Stimulated activated CD4-positive, alpha-beta T cell treated with anti-CD3 and anti-CD28 coated beads, Interleukin-2, amount 100 ng/mL, for 4 hours (primary cell): ENCODE measurements around the gene BFSP2.

Experiments used
- DNase-seq: peaks from one replicate; pipeline ENCODE4 v3.0.0-alpha.2; 2020; ENCODE audit warnings: low read depth

The BFSP2 gene

DNA sequence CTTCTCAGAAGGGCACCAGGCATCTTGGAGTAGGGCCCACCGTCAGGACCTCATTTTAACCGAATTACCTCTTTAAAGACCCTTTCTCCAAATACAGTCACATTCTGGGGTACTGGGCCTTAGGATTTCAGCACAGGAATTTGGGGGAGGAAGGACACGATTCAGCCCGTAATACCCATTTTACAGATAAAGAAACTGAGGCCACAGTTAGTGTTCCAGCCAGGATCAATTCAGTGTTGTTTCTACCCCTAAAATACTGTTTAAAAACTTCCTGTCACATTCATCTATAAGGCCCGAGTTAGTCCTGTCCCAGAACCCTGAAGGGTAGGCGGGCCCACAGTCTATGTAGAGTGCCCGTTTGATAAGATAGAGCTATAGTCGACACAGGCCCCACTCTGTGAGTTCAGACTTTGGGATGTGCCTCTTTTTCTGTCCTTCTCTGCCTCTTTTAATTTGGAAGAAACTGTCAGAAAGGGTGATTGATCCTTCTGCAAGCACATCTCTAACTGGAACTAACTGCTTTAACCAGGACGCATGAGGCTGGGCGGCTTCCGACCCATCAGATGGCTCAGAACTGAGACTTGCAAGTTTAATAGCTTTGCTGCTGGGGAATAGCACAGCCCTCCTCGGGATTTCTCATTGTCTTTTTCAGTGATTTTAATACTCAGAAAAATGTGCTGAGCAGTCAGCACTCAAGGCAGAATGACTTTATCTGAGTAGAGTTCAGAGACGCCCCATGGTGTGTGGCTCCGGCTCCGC lies 19.5 kb downstream of the BFSP2 start:
- DNase-seq, result no peak

DNA sequence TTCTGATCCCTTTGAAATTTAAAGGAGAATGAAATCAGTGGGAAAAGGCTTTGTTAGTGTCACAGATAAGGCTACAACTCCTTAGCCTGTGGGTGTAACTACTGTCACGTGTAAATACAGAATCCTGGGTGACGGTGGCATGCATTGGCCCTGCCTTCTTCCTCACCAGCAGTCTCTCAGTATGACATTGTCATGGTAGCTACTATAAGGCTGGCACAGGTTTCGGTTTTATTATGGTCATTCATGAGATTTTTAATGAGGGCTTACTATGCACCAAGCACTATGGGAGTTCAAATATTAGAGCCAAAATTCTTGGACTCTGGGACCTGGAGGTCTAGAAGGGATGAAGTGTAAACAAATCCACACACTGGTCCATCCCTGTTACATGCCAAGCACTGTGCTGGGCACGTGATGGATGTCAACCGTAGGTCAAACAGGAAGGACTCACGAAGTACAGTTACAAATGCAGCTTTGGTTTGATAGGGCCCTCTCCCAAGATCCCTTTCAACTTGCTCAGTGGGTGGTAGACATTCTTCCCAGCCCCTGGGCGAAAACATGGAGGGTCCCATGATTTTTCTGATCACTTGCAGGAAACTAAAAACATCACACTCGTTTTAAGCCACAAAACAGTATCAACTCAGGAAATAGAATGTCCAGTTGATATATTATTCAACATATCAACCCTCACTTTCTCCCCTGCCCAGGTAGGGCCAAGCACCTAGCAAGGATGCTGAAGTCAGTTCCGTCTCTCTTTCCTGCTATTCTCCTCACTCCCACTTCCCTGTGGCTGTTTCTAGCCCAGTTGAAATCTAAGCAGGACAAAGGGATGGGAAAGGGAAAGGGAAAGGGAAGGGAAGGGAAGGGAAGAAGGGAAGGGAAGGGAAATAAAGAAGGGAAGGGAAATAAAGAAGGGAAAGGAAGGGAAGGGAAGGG lies 25.3 kb downstream of the BFSP2 start:
- DNase-seq, result no peak

DNA sequence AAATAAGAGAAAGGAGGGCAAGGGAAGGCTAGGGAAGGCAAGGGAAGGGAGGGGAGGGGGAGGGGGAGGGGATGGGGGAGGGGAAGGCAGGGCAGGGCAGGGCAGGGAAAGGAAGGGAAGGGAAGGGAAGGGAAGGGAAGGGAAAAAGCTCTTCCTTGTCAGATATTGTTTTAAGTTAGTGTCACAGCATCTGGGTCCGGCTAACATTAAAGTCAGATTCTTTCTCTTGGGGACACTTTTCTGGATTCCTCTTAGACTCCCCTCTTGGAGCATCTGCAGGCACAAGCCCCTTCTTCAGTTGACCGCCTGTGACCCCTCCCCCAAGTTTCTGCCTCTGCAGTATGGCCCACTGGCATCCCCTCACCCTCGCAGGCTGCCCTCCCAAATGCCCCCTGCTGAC lies 26.0 kb downstream of the BFSP2 start:
- DNase-seq, result no peak

DNA sequence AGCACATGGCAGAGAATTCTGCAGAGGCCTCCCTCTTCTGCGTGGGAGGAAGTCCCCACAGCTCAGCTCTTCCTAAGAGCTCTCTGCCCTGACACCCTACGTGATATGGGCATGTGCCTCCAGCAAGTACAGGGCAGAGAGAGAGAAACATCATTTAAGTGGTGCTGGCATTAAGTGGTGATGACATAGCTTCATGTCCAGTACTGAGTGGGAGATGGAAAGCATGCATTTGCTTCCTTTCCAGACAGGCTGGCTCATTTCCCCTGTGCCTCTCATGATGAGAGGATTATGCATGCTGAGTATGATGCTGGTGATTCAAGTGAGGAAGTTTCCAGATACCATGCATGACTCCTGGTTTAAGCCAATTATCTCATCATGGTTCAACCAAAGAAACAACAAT lies 26.9 kb downstream of the BFSP2 start:
- DNase-seq, result no peak

DNA sequence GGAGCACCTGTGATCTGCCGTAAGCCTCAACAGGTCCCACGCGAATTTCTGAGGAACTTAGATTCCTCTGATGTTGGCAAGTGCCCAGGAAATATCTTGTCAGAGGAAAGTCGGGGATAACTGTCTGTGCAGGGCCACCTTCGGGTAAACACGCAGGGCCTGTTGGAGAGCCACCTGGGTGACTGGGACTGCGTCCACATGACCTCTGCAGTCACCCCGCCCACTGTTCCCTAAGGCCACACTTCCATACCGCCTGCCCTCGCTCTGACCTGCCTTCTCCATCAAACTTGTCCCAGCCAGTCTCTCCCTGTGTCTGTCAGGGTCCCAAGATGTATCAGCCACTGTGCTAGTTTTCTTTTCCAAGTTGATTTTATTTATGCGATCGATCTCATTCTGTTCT lies 28.7 kb downstream of the BFSP2 start:
- no peak for DNase-seq

DNA sequence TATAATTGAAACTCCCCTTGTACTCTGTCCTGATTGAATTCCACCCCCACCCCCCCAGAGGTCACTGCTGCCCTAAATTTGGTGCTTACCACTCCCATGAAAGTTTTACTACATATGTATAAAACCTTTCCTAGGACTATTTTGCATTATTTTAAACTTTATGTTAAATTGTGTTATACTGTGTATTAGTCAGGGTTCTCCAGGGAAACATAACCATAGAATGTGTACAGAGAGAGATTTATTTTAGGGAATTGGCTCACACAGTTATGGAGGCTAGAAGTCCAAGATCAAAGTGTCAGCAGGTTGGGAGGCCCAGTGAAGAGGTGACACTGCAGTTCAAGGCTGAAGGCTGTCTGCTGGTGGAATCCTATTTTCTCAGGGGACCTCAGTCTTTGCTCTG lies 29.2 kb downstream of the BFSP2 start:
- DNase-seq, result no peak

DNA sequence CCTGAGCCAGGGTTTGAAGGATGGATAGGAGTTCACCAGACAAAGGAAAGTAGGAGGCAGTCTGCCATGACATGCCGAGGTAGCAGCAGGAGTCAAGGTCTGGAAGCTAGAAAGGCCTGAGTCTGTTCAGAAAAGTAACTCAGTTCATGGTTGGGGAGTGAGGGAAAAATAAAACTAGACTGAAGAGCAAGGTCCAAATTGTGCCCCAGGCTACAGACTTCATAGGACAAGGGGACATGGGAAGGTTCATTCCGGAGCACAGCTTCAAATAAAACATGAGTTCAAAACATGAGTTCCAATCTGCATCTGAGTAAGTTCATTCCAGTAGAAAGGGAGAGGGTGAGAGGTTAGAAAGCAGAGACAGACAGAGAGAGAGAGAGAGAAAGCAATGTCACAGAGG lies 39.7 kb downstream of the BFSP2 start:
- DNase-seq, result no peak

DNA sequence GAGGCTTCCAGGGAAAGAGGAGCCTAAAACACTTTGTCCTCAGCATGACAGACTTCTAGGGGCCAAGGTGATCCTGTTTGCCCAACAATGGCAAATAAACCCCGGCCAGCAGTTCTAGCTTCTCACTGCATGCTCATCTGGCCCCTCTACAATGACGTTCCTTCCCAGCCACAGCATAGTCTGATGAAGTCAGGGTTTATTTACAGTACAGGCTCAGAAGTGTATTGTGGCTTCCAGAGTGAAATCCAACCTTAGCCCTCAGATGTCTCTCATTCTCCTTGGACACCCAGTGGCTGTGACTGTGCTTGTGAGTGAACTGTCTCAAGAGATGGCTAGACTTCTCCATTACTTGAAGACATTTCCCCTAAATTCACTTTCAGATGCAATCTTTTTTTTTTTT lies 40.8 kb downstream of the BFSP2 start:
- DNase-seq, result no peak

DNA sequence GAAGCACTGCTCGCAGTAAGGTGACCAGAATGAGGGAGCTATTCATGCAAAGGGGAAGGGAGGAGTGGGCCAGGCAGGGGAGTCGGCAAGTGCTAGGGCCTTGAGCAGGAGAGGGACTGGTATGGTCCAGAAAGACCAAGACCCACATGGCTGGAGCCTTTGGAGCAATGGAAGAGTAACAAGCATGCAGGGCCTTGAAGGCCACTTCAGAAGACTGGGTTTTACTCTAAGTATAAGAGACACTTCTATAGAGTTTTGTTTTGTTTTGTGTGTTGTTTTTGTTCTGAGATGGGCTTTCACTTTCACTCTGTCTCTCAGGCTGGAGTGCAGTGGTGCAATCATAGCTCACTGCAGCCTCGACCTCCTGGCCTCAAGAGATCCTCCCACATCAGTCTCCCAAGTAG lies 42.0 kb downstream of the BFSP2 start:
- DNase-seq, result no peak

DNA sequence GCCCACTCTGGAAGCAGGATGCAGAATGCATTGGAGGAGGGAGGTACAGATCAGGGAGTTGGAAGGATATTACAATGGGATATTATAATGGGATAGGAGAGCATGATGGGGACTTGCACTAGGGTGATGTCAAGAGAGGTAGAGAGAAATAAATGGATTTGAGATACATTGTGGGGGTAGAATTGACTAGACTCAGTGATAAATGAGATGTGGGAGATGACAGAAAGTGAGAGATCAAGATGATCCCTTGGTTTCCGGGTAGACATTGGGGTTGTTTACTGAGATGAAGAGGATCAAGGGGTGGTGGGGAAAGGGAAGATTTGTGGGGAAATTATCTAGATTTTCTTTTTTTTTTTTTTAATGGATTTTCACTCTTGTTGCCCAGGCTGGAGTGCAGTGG lies 42.7 kb downstream of the BFSP2 start:
- DNase-seq, result no peak

DNA sequence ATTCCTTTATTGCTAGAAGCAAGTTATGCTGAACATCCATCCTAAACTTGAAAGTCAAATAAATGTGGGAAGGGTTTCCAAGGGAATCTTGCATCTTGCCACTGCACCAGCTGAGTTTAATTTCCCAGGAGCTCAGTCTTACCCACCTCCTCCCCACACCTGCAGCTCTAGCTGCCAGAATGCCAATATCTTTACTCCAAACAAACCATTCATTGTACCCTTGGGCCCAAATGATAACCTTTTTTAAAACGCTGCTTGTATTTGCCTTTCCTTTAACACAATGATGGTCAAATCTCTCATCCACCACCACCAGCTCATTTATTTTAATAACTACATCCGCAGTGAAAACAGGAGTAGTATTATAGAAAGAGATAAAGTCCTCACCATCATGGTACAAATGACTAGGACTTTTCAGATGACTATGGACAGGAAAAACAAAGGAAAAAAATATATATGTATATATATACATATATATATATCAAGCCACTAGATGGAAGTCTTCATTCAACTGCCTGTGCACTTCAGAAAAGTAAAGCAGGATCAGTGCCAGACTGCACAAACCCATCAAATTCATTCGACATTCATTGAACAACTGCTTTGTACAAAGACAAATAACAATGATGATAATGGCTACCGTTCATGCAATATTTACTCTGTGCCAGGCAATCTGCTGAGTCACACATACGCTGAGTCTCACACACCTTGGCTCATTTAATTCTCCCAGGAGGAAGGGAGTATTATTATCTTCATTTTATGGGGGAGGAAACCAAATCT lies 44.0 kb downstream of the BFSP2 start:
- DNase-seq, result no peak

DNA sequence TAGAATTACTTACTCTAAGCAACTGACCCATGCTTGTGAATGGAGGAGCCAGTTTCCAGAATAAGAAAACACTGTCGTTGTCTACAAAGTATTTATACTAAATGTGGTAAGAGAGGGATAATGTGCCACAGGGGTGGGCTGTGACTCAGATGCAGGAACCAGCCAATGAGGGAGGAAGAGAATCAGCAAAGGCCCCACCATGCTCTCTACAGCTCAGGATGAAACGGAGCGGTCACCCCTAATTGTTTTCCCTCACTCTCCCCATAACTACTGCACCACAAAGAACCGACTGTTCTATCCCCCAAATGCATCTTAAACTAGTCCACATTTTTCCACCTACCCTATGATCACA lies 44.5 kb downstream of the BFSP2 start:
- no peak for DNase-seq

DNA sequence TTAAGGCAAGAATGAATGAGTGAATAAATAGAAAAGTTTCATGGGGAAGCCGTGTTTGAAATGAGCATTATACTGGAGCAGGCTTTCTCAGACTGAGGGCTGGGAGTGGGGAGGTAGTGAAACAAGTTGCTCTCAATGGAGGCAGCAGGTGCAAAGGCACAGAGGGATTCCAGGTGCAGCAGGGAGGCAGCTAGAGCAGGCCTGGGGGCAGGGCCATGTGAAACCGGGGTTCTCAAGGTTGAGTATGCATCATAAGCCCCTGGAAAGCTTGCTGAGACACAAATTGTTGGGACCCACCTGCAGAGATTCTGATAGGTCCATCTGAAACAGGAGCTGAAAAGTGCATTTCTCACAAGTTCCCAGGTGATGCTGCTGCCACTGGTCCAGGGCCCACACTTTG lies 45.3 kb downstream of the BFSP2 start:
- DNase-seq, result no peak

DNA sequence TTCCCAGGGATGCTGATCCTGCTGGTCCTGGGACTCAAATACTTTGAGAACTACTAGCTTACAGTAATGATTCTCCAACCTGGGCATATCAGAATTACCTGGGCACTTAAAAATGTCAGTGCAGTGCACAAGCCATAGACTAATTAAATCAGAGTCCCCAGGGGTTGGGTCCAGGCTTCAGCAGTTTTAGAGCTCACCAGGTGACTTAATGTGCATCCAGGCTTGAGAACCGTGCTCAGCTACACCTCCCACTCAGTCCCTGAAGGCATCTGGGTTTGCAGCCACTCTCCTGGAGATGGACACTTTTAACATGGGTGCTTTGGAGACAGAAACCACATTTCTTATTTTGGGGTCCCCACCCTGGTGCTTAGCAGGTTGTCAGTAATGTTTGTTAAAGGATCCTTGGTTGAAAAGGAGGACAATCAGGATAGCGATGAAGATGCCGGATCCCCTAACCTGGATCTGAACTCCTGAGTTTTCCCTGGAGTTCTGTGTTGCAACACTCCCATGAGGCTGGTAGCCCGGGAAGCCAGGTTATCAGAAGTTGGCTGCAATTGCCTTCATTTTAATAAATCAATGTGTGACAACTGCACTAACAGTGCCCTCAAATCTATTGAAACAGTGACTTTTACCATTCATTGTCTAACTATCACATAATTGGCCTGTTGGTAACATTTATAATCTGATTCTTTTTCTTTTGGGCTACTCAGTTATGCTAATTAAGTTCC lies 48.1 kb downstream of the BFSP2 start:
- no peak for DNase-seq

DNA sequence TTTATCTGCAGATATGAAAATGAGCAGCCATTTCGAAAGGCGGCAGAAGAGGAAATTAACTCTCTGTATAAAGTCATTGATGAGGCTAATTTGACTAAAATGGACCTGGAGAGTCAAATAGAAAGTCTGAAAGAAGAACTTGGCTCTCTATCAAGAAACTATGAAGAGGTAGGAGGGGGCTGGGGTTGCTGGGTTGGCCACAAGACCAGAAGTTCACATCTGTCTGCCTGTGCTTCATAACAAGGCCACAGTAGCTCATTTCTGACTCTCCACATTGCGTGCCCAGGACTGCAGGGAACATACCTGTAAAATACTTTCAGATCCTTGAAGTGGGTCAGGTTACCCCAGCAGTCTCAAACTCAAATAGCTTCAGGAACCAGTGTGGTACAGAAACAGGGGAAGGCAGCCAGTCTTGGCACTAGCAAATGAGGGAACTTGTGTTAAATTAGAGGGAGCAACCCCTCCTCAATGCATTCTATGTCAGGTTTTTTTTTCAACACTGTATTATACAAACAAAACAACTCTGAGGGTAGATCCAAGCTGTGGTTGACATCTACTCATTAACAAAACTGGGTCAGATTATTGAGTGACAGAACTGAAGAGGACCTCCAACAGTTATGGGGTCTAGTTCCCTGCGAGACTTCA lies 48.7 kb downstream of the BFSP2 start:
- DNase-seq, result no peak

DNA sequence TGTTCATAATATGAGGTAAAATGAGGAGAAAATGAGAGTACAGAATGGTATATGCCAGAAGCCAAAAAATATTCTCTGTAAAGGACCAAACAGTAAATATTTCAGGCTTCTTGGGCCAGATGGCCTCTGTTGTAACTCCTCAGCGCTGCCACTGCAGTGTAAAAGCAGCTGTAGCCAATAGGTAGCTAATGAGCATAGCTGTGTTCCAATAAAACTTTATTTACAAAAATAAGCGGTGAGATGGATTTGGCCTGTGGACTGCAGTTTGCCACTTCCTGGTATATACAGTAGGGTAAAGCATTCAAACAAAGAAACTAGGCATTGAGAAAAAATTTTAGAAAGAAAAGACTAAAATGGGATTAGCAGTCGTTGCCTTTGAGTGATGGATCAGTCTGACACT lies 51.5 kb downstream of the BFSP2 start:
- DNase-seq, result no peak

DNA sequence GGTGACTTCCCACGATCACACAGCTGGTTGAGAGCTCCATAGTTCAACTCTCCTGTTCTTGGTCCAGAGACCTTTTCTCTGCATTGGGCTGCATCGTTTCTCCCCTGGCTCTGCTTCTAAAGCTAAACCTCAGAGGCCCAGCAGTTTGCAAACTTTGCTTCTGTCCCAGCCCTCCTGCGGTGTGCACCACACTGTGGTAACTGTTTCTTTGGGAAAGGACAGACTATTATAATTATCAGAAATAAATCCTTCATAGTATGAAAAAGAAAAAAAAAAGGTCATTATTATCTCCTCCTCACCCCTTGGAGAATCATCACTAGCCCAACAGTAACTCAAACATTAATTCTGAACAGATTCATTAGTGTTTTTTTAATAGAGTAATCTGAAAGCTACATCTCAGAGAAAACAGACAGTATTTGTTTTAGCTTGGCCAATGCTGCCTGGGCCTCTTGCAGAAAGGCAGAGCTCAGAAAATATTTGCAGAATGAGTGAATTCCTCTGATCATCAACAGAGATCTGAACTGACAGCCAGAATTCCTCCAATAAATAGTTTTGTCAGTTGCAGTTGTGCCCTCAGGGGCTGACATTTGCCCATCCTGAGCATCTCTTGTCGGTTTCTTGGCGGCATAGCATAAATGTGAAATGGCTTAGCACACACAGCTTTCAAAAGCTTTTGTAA lies 52.9 kb downstream of the BFSP2 start:
- no peak for DNase-seq

DNA sequence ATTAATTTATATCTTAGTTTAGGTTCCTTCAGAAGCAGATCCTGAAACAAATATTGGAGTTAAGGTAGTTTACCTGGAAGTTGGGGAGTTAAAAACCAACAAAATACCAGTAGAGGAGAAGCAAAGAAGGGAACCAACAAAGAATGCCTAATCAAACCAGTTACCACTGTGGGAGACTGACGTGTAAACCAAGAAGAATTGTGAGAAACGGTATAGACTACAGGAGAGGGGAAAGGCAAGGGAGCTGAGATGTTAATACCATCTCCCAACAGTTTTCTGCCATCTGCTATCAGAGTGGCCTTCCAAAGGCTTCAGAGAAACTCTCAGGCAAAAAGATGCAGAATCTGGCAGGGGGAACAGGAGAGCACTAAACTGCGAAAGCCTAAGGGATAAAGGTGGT lies 53.5 kb downstream of the BFSP2 start:
- DNase-seq, result no peak

DNA sequence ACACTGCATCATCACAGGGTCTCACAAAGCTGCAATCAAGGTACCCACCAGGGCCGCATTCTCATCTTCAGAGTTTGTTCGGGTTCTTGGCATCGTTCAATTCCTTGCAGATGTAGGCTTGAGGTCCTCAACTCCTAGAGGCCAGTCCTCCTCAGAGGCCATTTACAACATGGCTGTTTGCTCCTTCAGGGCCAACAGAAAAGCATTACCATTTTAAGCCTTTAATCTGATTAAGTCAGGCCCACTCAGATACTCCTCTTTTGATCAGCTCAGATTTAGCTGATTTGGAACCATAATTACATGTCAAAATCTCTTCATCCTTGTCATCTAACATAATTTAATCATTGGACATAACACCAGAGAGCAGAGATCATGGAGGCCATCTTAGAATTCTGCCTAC lies 55.4 kb downstream of the BFSP2 start:
- no peak for DNase-seq

DNA sequence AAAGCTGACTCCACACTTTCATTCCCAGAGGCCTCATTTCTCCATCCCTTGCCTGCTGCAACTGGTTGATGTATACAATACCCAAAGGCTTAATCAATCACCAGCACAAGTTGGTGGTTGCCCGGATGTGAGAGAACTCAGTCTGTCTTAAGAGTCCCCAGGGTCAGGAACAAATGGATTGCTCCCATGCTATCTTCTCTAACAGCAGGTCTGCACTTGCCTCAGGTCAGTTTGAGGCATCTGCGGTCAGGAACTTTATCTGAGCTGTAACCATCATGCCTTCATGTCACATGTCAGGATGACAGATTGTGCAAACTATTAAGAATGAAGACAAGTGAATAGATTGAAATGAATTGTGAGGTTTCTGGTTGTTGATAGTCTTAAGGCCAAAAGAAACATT lies 56.1 kb downstream of the BFSP2 start:
- DNase-seq, result no peak

DNA sequence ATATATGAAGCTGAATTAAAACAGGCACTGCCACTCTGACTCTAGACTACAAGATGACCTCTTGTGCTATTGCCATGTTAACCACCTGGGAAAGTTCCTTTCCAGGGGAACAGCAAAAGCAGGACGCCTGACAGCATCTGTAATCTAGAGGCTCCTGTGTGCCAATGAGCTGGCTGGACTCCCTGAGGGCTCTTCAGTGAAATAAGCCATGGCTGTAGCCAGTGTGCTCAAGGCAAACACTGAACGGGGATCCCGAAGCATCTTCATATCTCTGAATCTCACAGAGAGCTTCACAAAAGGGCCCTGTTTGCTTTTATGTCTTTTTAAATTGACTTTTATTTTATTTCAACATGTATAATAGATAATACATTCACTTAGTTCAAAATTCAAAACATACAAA lies 57.2 kb downstream of the BFSP2 start:
- DNase-seq, result no peak
